GM12891 (cell line): ENCODE measurements around the gene C5orf58.

Experiments used
- DNase-seq: peaks from one replicate; pipeline ENCODE4 v3.0.0; 2011; ENCODE audit warnings: low spot score; ENCODE audit not compliant: insufficient read length
- FAIRE-seq: peaks from 2 replicates; lab custom pipeline; 2011; peaks lifted over from hg19 to GRCh38; lab: Jason Lieb, UNC
- PAX5 ChIP-seq: IDR thresholded peaks from 2 replicates; pipeline ENCODE4 v1.6.1; 2011; ENCODE audit warnings: low read length, moderate library complexity, mild to moderate bottlenecking; ENCODE audit not compliant: insufficient read depth, severe bottlenecking
- POLR2A ChIP-seq: IDR thresholded peaks from 2 replicates; pipeline ENCODE4 v1.6.1; 2011; ENCODE audit warnings: low read depth, low read length, control low read depth
- POLR2AphosphoS5 ChIP-seq: IDR thresholded peaks from 2 replicates; pipeline ENCODE4 v1.6.1; 2011; ENCODE audit warnings: low read depth, low read length, control low read depth
- POU2F2 ChIP-seq: IDR thresholded peaks from 2 replicates; pipeline ENCODE4 v1.6.1; 2011; ENCODE audit warnings: low read depth, mild to moderate bottlenecking, control low read depth, low read length, moderate library complexity
- SPI1 ChIP-seq: IDR thresholded peaks from 2 replicates; pipeline ENCODE4 v1.6.1; 2011; ENCODE audit warnings: low read depth, low read length, control low read depth
- TAF1 ChIP-seq: IDR thresholded peaks from 2 replicates; pipeline ENCODE4 v1.6.1; 2011; ENCODE audit warnings: low read depth, low read length, control low read depth

C5orf58 gene

GRCh38 chr5:170202117-170202516 lies 30.7 kb upstream of the C5orf58 start:
- no peak for FAIRE-seq

GRCh38 chr5:170204202-170204601 lies 28.6 kb upstream of the C5orf58 start:
- FAIRE-seq (no peak), DNase-seq (no peak)
- TF ChIP-seq POLR2AphosphoS5 (no peak), POLR2A (no peak), TAF1 (no peak), PAX5 (no peak), SPI1 (no peak), POU2F2 (no peak)

More at GRCh38 chr5:170202117-170202516, 30.7 kb upstream of the C5orf58 start:
- no peak for DNase-seq
- TF ChIP-seq POLR2AphosphoS5 = no peak
- no peak for TF ChIP-seq POLR2A
- TF ChIP-seq POU2F2 = no peak
- TF ChIP-seq TAF1 = no peak
- TF ChIP-seq SPI1 = no peak
- TF ChIP-seq PAX5 = no peak

DNA sequence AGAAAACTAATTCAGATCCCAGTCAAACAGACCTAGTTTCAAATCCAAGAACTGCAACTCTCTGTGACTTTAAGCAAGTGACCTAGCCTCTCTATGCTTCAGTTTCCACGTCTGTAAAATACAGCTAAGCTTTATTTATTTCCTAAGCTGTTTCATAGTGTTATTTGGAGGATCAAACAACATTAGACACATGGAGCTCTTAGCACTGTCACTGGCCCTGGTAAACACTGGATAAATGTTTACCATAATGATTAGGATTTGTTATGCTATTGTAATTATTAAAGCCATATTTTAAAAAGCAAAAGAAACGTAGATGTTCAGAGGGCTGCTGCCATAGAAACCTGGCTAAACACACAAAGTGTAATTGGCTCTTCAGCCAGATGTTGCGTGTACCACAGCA lies 26.6 kb upstream of the C5orf58 start:
- TF ChIP-seq PAX5 (no peak), POLR2A (no peak), POLR2AphosphoS5 (no peak), SPI1 (no peak), TAF1 (no peak), POU2F2 (no peak)
- FAIRE-seq (no peak), DNase-seq (no peak)

GRCh38 chr5:170206958-170207357 lies 25.8 kb upstream of the C5orf58 start:
- no peak for DNase-seq
- TF ChIP-seq POU2F2 (no peak), PAX5 (no peak), SPI1 (no peak), POLR2A (no peak), TAF1 (no peak), POLR2AphosphoS5 (no peak)
- no peak for FAIRE-seq

DNA sequence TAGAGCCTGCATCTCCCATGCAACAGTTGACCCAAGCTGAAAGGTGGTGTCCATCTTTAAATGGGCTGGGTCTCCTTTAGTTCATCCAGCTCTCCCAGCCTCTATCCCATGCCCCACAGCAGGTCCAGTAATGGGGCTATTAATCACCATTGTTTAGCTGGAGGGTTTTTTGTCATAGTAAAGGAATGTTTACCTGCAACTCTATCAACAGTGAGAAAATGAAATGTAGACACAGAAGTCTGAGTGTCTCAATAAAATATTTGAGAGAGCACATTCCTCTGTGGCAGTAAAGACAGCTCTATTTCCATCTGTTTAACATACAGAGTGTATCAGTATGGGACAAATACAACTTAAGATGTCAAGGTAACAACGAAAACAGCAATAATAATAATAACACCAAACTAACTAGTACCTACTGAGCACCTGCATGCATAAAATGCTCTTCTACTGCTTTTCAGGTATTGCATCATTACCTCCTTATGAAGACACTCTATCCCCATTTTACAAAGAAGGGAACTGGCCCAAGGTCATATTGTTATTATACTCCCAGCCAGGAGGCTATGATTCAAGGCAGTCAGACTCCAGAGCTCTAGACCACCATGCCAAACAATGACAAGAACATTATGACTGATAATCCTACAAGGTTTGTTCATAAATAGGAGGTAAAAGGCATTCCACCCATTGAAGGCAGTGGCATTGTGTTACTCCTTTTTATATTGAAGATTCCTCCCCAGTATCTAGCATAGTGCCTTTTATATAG lies 21.0 kb upstream of the C5orf58 start:
- TF ChIP-seq POLR2A (no peak), TAF1 (no peak), POLR2AphosphoS5 (no peak), PAX5 (no peak), POU2F2 (no peak), SPI1 (no peak)
- DNase-seq (no peak), FAIRE-seq (no peak)

DNA sequence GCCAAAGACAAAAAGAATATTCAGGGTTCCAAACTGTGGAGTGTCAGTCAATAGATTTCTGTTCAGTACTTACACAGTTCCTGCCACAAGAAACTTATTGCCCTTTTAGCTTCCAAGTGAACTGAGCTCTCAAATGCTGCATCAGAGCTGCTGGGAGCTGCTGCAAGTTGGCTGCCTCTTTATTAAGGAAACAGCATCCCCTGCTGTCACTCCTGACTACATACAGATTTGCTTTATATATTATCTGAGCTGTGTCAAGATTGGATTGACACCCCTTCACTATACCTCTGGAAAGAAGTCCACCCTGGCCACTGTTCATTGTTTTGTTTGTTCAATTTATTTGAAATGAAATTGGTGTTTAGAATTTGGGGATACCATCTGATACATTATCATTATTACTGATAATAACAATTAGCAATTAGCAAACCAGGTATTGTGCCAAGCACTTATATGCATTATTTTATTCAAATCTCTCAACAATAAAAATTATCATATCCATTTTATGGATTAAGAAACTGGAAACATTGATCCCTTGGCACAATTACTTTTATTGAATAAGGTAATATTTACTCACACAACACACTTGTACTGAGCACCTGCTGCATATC lies 16.4 kb upstream of the C5orf58 start:
- no peak for FAIRE-seq
- DNase-seq = no peak
- no peak for TF ChIP-seq TAF1
- no peak for TF ChIP-seq PAX5
- TF ChIP-seq POLR2A = no peak
- no peak for TF ChIP-seq POLR2AphosphoS5
- no peak for TF ChIP-seq SPI1
- no peak for TF ChIP-seq POU2F2

GRCh38 chr5:170217831-170218230 lies 15.0 kb upstream of the C5orf58 start:
- DNase-seq = no peak
- no peak for FAIRE-seq

DNA sequence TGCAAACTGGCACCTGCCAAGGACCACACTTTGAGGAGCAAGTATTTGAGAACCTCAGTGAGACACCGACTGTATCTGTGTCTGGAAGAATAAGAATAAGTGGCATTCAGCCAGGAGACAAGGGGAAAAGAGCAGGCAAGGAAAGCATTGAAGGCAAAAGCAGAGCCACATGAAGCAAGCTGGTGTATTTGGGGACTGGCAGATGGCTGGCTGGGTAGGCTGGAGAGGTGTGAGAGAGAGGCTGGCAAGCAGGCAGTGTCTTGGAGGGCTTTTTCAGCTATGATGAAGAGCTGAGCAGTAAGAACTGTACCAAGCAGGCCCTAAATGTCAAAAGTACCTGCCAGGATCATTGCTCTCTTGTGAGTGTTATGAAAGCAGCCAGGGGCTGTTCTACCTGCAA lies 14.1 kb upstream of the C5orf58 start:
- DNase-seq (no peak), FAIRE-seq (no peak)
- TF ChIP-seq POLR2AphosphoS5 = no peak
- TF ChIP-seq POLR2A = no peak
- TF ChIP-seq POU2F2 = no peak
- TF ChIP-seq SPI1 = no peak
- TF ChIP-seq PAX5 = no peak
- TF ChIP-seq TAF1 = no peak

More at GRCh38 chr5:170217831-170218230, 15.0 kb upstream of the C5orf58 start:
- TF ChIP-seq POLR2AphosphoS5 (no peak), TAF1 (no peak), POLR2A (no peak), POU2F2 (no peak), PAX5 (no peak), SPI1 (no peak)

DNA sequence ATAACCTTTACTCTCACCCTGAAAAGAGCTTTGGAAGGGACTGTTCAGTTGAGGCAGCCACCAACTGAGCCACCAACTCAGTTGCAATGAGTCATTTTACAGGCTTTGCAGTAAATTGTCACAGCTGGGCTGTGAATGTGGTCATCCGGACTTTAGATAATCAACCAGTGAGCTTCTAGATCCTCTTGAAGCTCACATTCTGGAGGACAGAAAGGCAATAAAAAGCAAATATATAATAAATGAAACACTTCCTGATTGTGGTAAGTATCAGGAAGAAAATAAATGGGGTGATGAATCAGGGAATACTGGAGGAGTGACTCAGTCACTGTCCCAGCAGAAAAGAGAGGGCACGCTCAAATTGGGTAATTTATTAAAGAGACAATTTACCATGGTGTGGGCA lies 13.2 kb upstream of the C5orf58 start:
- no peak for TF ChIP-seq POU2F2
- no peak for TF ChIP-seq TAF1
- no peak for TF ChIP-seq SPI1
- no peak for TF ChIP-seq PAX5
- TF ChIP-seq POLR2A = no peak
- no peak for TF ChIP-seq POLR2AphosphoS5
- DNase-seq = no peak
- no peak for FAIRE-seq

GRCh38 chr5:170220191-170220590 lies 12.6 kb upstream of the C5orf58 start:
- TF ChIP-seq TAF1 = no peak
- no peak for TF ChIP-seq POLR2A
- no peak for TF ChIP-seq PAX5
- TF ChIP-seq POU2F2 = no peak
- TF ChIP-seq SPI1 = no peak
- no peak for TF ChIP-seq POLR2AphosphoS5
- FAIRE-seq (no peak), DNase-seq (no peak)
